Neural cell (in vitro differentiated cells): ENCODE results near the gene FAM98B. TPM values are rescaled to one million over a fixed set of nuclear protein-coding genes. Genes with fewer than 3 reads are reported as not detected.

Experiments
- H2AFZ ChIP-seq: fragments of 200-600, 300-800 bp; sonication (generic), shearing (Covaris generic); 2 replicates; pipeline ENCODE4 v1.6.0; 2014; ENCODE audit warnings: low read depth, mild to moderate bottlenecking, antibody characterized with exemption, low read length, moderate library complexity
- H3F3A ChIP-seq: fragments of 200-600 bp; shearing (Covaris generic); 2 replicates; pipeline ENCODE4 v1.6.1; 2016; ENCODE audit warnings: mild to moderate bottlenecking, moderate library complexity, mixed read lengths, antibody characterized with exemption, low read length; ENCODE audit not compliant: insufficient read depth, poor library complexity, severe bottlenecking
- H3K27ac ChIP-seq: fragments of 200-600, 300-800 bp; sonication (generic), shearing (Covaris generic); 2 replicates; pipeline ENCODE4 v1.5.1; 2014; ENCODE audit warnings: mild to moderate bottlenecking, low read length, moderate library complexity
- H3K27me3 ChIP-seq: fragments of 300-800, 200-600 bp; sonication (generic), shearing (Covaris generic); 2 replicates; pipeline ENCODE4 v1.6.0; 2014; ENCODE audit warnings: mild to moderate bottlenecking, low read depth, low read length, moderate library complexity; ENCODE audit not compliant: insufficient read depth
- H3K36me3 ChIP-seq: fragments of 300-800, 200-600 bp; sonication (generic), shearing (Covaris generic); 2 replicates; pipeline ENCODE4 v1.5.1; 2014; ENCODE audit warnings: mild to moderate bottlenecking, antibody characterized with exemption, low read length, moderate library complexity; ENCODE audit not compliant: insufficient read depth
- H3K4me2 ChIP-seq: fragments of 300-800, 200-600 bp; sonication (generic), shearing (Covaris generic); 2 replicates; pipeline ENCODE4 v1.6.0; 2014; ENCODE audit warnings: mild to moderate bottlenecking, low read length
- H3K4me3 ChIP-seq: fragments of 300-800, 200-600 bp; sonication (generic), shearing (Covaris generic); 2 replicates; pipeline ENCODE4 v1.5.1; 2014; ENCODE audit warnings: mild to moderate bottlenecking, low read length, moderate library complexity
- H3K79me2 ChIP-seq: fragments of 200-600 bp; shearing (Covaris generic); replicated peaks from 2 replicates; pipeline ENCODE4 v1.6.0; 2014; ENCODE audit warnings: mild to moderate bottlenecking, low read length, moderate library complexity; ENCODE audit not compliant: insufficient read depth
- H3K9ac ChIP-seq: fragments of 300-800, 200-600 bp; sonication (generic), shearing (Covaris generic); 2 replicates; pipeline ENCODE4 v1.6.1; 2016; ENCODE audit warnings: mild to moderate bottlenecking, low read length, mixed read lengths
- H3K9me2 ChIP-seq: fragments of 200-600 bp; shearing (Covaris generic); 2 replicates; pipeline ENCODE4 v1.6.1; 2016; ENCODE audit warnings: mild to moderate bottlenecking, low read length, mixed read lengths; ENCODE audit not compliant: insufficient read depth
- H3K9me3 ChIP-seq: fragments of 200-600, 300-800 bp; sonication (generic), shearing (Covaris generic); 2 replicates; pipeline ENCODE4 v1.6.1; 2016; ENCODE audit warnings: mild to moderate bottlenecking, mixed run types, low read length, moderate library complexity, mixed read lengths
- H4K20me1 ChIP-seq: fragments of 200-600 bp; shearing (Covaris generic); 2 replicates; pipeline ENCODE4 v1.6.1; 2016; ENCODE audit warnings: mild to moderate bottlenecking, mixed run types; ENCODE audit not compliant: insufficient read depth
- EP300 ChIP-seq: fragments of 450-650 bp; conservative IDR thresholded peaks from 2 replicates; pipeline ENCODE4 v1.6.1; 2014; ENCODE audit warnings: antibody characterized with exemption, mild to moderate bottlenecking, moderate library complexity; ENCODE audit not compliant: poor library complexity, severe bottlenecking
- EZH2 ChIP-seq: fragments of 200-600, 300-800 bp; shearing (Covaris generic), sonication (generic); IDR thresholded peaks from 2 replicates; pipeline ENCODE4 v1.6.1; 2014; ENCODE audit warnings: antibody characterized with exemption, low read length, borderline replicate concordance, mild to moderate bottlenecking; ENCODE audit not compliant: insufficient read depth, poor library complexity, severe bottlenecking
- MXI1 ChIP-seq: fragments of 450-650 bp; conservative IDR thresholded peaks from 2 replicates; pipeline ENCODE4 v1.6.1; 2014; ENCODE audit warnings: antibody characterized with exemption, mild to moderate bottlenecking; ENCODE audit not compliant: poor library complexity, severe bottlenecking
- POLR2AphosphoS5 ChIP-seq: IDR thresholded peaks from 2 replicates; pipeline ENCODE4 v1.6.1; 2012
- RAD21 ChIP-seq: fragments of 450-650 bp; conservative IDR thresholded peaks from 2 replicates; pipeline ENCODE4 v1.6.1; 2014; ENCODE audit warnings: antibody characterized with exemption, mild to moderate bottlenecking, moderate library complexity
- SMC3 ChIP-seq: fragments of 450-650 bp; conservative IDR thresholded peaks from 2 replicates; pipeline ENCODE4 v1.6.1; 2014; ENCODE audit warnings: antibody characterized with exemption, mild to moderate bottlenecking, moderate library complexity; ENCODE audit not compliant: poor library complexity
- TAF1 ChIP-seq: IDR thresholded peaks from 2 replicates; pipeline ENCODE4 v1.6.1; 2012; ENCODE audit warnings: low read depth
- polyA plus RNA-seq: library from polyadenylated mRNA; depleted of rRNA; stranded (reverse); fragments of >200 nt; gene quantifications from 2 replicates; pipeline ENCODE4 v1.2.3, GENCODE V29; 2014
- TF ChIP-seq, protein P1 (sequence below): IDR thresholded peaks from 2 replicates; pipeline ENCODE4 v1.6.1; 2012; ENCODE audit warnings: borderline replicate concordance

The FAM98B gene
- polyA plus RNA-seq, 1 donor from 2014 or later = 12.7 TPM

DNA sequence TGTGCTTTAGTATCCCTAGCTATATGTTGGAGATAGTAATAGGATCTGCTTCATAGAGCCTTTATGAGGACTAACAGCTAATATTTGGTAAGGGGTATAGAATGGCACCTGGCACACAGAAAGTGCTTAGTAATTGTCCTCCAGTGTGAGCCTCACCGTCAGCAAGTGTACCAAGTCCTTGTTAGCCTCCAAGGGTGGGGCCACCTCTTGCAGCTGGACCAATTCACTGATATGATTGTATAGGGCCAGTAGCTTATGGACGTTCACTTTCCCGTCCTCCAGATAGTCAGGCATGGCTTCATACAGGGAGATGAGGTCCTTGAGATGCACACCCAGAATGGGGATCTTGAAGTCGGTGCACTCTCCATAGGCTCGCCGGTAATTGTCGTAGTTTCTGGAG lies 53.6 kb downstream of the FAM98B start:
- no peaks in the 10 kb centered on the region for H3K27me3 ChIP-seq
- no peak overlapping the region for H2AFZ ChIP-seq
- no peaks in the 10 kb centered on the region for H4K20me1 ChIP-seq
- H3K9me2 ChIP-seq = no peaks in the 10 kb centered on the region
- no peaks in the 10 kb centered on the region for H3K36me3 ChIP-seq
- TF ChIP-seq POLR2AphosphoS5 (no peak), EP300 (no peak), EZH2 (no peak), MXI1 (no peak), RAD21 (no peak), TAF1 (no peak), SMC3 (no peak)
- TF ChIP-seq, protein P1, sequence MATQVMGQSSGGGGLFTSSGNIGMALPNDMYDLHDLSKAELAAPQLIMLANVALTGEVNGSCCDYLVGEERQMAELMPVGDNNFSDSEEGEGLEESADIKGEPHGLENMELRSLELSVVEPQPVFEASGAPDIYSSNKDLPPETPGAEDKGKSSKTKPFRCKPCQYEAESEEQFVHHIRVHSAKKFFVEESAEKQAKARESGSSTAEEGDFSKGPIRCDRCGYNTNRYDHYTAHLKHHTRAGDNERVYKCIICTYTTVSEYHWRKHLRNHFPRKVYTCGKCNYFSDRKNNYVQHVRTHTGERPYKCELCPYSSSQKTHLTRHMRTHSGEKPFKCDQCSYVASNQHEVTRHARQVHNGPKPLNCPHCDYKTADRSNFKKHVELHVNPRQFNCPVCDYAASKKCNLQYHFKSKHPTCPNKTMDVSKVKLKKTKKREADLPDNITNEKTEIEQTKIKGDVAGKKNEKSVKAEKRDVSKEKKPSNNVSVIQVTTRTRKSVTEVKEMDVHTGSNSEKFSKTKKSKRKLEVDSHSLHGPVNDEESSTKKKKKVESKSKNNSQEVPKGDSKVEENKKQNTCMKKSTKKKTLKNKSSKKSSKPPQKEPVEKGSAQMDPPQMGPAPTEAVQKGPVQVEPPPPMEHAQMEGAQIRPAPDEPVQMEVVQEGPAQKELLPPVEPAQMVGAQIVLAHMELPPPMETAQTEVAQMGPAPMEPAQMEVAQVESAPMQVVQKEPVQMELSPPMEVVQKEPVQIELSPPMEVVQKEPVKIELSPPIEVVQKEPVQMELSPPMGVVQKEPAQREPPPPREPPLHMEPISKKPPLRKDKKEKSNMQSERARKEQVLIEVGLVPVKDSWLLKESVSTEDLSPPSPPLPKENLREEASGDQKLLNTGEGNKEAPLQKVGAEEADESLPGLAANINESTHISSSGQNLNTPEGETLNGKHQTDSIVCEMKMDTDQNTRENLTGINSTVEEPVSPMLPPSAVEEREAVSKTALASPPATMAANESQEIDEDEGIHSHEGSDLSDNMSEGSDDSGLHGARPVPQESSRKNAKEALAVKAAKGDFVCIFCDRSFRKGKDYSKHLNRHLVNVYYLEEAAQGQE = no peak
- H3K9me3 ChIP-seq = no peaks in the 10 kb centered on the region
- H3K4me2 ChIP-seq = no peak overlapping the region
- no peaks in the 10 kb centered on the region for H3K79me2 ChIP-seq
- peak overlapping the region; percentile 83 for H3K27ac ChIP-seq
- H3K9ac ChIP-seq = peak overlapping the region; percentile 52
- peaks cover 5% of the 10 kb centered on the region for H3F3A ChIP-seq
- H3K4me3 ChIP-seq = peak overlapping the region; percentile 28

- Histone ChIP-seq H3K9ac (peak overlapping the region; percentile 52), H3K36me3 (no peaks in the 10 kb centered on the region), H3K4me2 (peak overlapping the region; percentile 3), H3K27me3 (no peaks in the 10 kb centered on the region), H3K9me3 (no peaks in the 10 kb centered on the region), H4K20me1 (no peaks in the 10 kb centered on the region), H3K27ac (peak overlapping the region; percentile 83), H2AFZ (no peak overlapping the region), H3F3A (peaks cover 5% of the 10 kb centered on the region), H3K4me3 (peak overlapping the region; percentile 28), H3K9me2 (no peaks in the 10 kb centered on the region), H3K79me2 (no peaks in the 10 kb centered on the region)
- TF ChIP-seq MXI1 (no peak), EZH2 (no peak), EP300 (peak; percentile 99), POLR2AphosphoS5 (peak; percentile 92), TAF1 (no peak)
- TF ChIP-seq, protein P1 = peak; percentile 85
These were observed 54.7 kb downstream of the FAM98B start for GRCh38 chr15:38508647-38509046.
